PC-9 (cell line): Measurements from ENCODE around the gene SEC16A. TPM values are rescaled to one million over a fixed set of nuclear protein-coding genes. Genes with fewer than 3 reads are reported as not detected.

ENCODE experiments used
- BruUV-seq: library from RNA; stranded (reverse); fragments of 400-500 nt; replicated peaks from 2 replicates; lab custom pipeline; 2021; lab: Mats Ljungman, UMichigan
- CTCF ChIA-PET: fragments of 300-600 bp; sonication (Branson Sonifier 250); formaldehyde crosslinking; loops from one replicate; lab custom pipeline; 2022; ENCODE audit warnings: antibody characterized with exemption; lab: Charles Lee
- POLR2A ChIA-PET: fragments of 300-600 bp; sonication (Branson Sonifier 250); formaldehyde crosslinking; loops from one replicate; lab custom pipeline; 2022; ENCODE audit warnings: antibody characterized with exemption; ENCODE audit not compliant: unreplicated experiment; lab: Charles Lee
- DNase-seq, 2 experiments: peaks; one replicate each; pipeline versions ENCODE4 v3.0.0 to v3.0.0-alpha.2; 2015 to 2022; ENCODE audit warnings: mixed read lengths in 1 of 2
- H2AFZ ChIP-seq: fragments of 200-600 bp; sonication (generic); 2 replicates; pipeline ENCODE4 v1.8.1; 2017; ENCODE audit warnings: antibody characterized with exemption
- H3F3A ChIP-seq: fragments of 200-600 bp; sonication (generic); 2 replicates; pipeline ENCODE4 v1.8.1; 2017; ENCODE audit warnings: antibody characterized with exemption, mild to moderate bottlenecking, low read depth; ENCODE audit not compliant: insufficient read depth
- H3K27ac ChIP-seq: fragments of 200-600 bp; sonication (generic); 2 replicates; pipeline ENCODE4 v1.6.1; 2016; ENCODE audit warnings: mixed run types
- H3K27me3 ChIP-seq: fragments of 200-600 bp; sonication (generic); 2 replicates; pipeline ENCODE4 v1.6.1; 2016; ENCODE audit warnings: low read depth, mixed run types; ENCODE audit not compliant: insufficient read depth
- H3K36me3 ChIP-seq: fragments of 200-600 bp; sonication (generic); 2 replicates; pipeline ENCODE4 v1.6.1; 2016; ENCODE audit warnings: low read depth, mixed run types
- H3K4me1 ChIP-seq: fragments of 200-600 bp; sonication (generic); replicated peaks from 2 replicates; pipeline ENCODE4 v1.6.1; 2016; ENCODE audit warnings: mixed run types; ENCODE audit not compliant: insufficient read depth
- H3K4me2 ChIP-seq: fragments of 200-600 bp; sonication (generic); 2 replicates; pipeline ENCODE4 v1.6.1; 2017; ENCODE audit warnings: mixed run types
- H3K4me3 ChIP-seq: fragments of 200-600 bp; sonication (generic); 2 replicates; pipeline ENCODE4 v1.6.1; 2016; ENCODE audit warnings: mixed run types
- H3K79me2 ChIP-seq: fragments of 200-600 bp; sonication (generic); 2 replicates; pipeline ENCODE4 v1.6.1; 2017; ENCODE audit warnings: low read depth, mixed run types
- H3K9me2 ChIP-seq: fragments of 200-600 bp; sonication (generic); 2 replicates; pipeline ENCODE4 v1.8.1; 2017; ENCODE audit warnings: mild to moderate bottlenecking; ENCODE audit not compliant: insufficient read depth
- H3K9me3 ChIP-seq: fragments of 200-600 bp; sonication (generic); 2 replicates; pipeline ENCODE4 v1.8.1; 2016; ENCODE audit warnings: low read depth; ENCODE audit not compliant: insufficient read depth
- H4K20me1 ChIP-seq: fragments of 200-600 bp; sonication (generic); 2 replicates; pipeline ENCODE4 v1.8.1; 2017; ENCODE audit not compliant: insufficient read depth
- CTCF ChIP-seq: fragments of 200-600 bp; sonication (generic); conservative IDR thresholded peaks from 2 replicates; pipeline ENCODE4 v1.6.1; 2017; ENCODE audit warnings: mixed run types, antibody characterized with exemption, mild to moderate bottlenecking, moderate library complexity
- EZH2 ChIP-seq: fragments of 200-600 bp; sonication (generic); IDR thresholded peaks from 2 replicates; pipeline ENCODE4 v1.8.0; 2017; ENCODE audit warnings: antibody characterized with exemption, low read depth
- intact Hi-C: fragments of 100-400 bp; cut with micrococcal nuclease; formaldehyde crosslinking; loops from one replicate; pipeline ENCODE4 v1.10.0; 2022; ENCODE audit not compliant: unreplicated experiment
- total RNA-seq: library from RNA; stranded (reverse); gene quantifications from 2 replicates; pipeline ENCODE4 v1.2.3, GENCODE V29; 2021

Gene SEC16A
- total RNA-seq, 1 experiment from 2014 or later = 81.8 TPM

GRCh38 chr9:136396219-136396515, 86.7 kb downstream of the SEC16A start:
- DNase-seq = no peak
- peaks cover 11% of the 10 kb centered on the region for H4K20me1 ChIP-seq
- TF ChIP-seq EZH2 (no peak), CTCF (no peak)
- BruUV-seq = no TSS peak
- no peaks in the 10 kb centered on the region for H3K27me3 ChIP-seq
- H3K4me2 ChIP-seq = no peak overlapping the region
- no peak overlapping the region for H3K27ac ChIP-seq
- no peak overlapping the region for H2AFZ ChIP-seq
- ChIA-PET CTCF (no interaction called here), POLR2A (no interaction called here)
- H3K4me1 ChIP-seq = peaks cover 13% of the 10 kb centered on the region
- H3K4me3 ChIP-seq = no peak overlapping the region
- H3K9me3 ChIP-seq = no peaks in the 10 kb centered on the region
- intact Hi-C loops = no loop called here
- H3K9me2 ChIP-seq = no peaks in the 10 kb centered on the region
- H3F3A ChIP-seq = peaks cover 5% of the 10 kb centered on the region; the same call in 1 of the 2 replicates
- peaks cover 23% of the 10 kb centered on the region for H3K79me2 ChIP-seq
- peaks cover 13% of the 10 kb centered on the region; the same call in 1 of the 2 replicates for H3K36me3 ChIP-seq

DNA sequence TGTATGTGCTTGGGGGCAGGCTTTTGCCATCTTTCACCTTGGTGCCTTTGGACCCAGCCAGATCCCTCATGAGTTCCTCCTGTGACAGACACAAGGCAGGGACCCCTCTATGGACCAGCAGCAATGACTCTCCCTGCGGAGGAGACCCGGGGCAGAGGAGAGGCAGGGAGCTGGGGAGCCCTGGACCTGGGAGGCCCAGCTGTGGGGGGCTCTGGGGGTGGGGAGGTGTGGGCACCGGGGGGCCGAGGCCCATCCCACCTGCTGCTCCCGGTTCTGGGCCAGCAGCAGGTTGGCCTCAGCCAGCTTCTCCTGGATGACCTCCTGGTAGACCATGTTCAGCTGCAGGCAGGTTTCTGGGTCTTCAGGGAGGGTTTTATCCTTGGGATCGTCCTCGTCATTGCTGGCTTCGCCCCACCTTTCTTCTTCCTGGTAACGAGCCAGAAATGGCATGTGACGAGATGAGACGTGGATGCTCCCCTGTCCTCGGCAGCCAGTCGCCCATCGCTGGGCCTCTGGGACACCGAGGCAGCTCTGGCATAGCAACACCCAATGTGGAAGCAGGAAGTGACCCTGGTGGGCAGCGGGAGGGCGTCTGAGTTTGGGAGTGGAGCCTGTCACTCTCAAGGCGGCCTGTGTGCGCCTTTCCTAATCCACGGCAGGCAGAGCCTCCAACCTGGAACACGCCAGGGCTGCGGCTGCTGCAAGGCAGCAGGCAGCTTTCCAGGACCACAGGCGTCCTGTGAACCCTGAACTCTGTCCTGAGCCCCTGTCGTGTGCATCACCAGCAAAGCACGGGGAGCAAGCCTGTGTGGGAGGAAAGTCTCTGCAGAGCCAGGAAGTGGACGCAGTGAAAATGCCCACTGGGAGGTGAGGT, 87.3 kb downstream of the SEC16A start:
- BruUV-seq = no TSS peak
- Histone ChIP-seq H3K27me3 (no peaks in the 10 kb centered on the region), H3K36me3 (peaks cover 13% of the 10 kb centered on the region; the same call in 1 of the 2 replicates), H3K79me2 (peaks cover 23% of the 10 kb centered on the region), H3K4me3 (no peak overlapping the region), H2AFZ (no peak overlapping the region), H3K4me1 (peaks cover 11% of the 10 kb centered on the region), H3F3A (peaks cover 2% of the 10 kb centered on the region; the same call in 1 of the 2 replicates), H3K27ac (no peak overlapping the region), H3K9me2 (no peaks in the 10 kb centered on the region), H3K4me2 (no peak overlapping the region), H4K20me1 (peaks cover 11% of the 10 kb centered on the region), H3K9me3 (no peaks in the 10 kb centered on the region)
- POLR2A ChIA-PET = no interaction called here
- CTCF ChIA-PET = no interaction called here
- intact Hi-C loops = no loop called here
- no peak for DNase-seq
- TF ChIP-seq EZH2 (no peak), CTCF (no peak)

DNA sequence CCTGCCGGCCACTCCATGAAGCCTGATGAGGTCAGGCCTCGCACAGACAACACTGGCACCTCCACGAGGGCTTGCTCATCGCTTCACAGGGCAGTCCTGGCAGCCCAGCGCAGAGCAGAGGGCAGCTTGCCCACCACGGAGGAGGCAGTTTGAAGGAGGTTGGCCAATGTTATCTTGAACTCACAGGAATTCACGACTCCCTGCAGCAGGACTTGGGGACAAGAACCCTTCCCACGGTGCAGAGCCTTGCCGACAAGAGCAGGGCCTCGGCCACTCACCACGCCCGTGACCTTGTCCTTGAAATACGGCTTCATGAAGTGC, 87.9 kb downstream of the SEC16A start:
- H3K27me3 ChIP-seq = no peaks in the 10 kb centered on the region
- TF ChIP-seq CTCF = no peak
- TF ChIP-seq EZH2 = no peak
- no peak overlapping the region for H3K4me3 ChIP-seq
- H3K27ac ChIP-seq = no peak overlapping the region
- intact Hi-C loops = no loop called here
- H3F3A ChIP-seq = no peaks in the 10 kb centered on the region
- ChIA-PET POLR2A (no interaction called here), CTCF (no interaction called here)
- no peak overlapping the region for H3K4me2 ChIP-seq
- BruUV-seq = no TSS peak
- no peaks in the 10 kb centered on the region for H3K9me3 ChIP-seq
- peaks cover 11% of the 10 kb centered on the region for H4K20me1 ChIP-seq
- peaks cover 13% of the 10 kb centered on the region; the same call in 1 of the 2 replicates for H3K36me3 ChIP-seq
- no peaks in the 10 kb centered on the region for H3K9me2 ChIP-seq
- no peak for DNase-seq
- peaks cover 23% of the 10 kb centered on the region for H3K79me2 ChIP-seq
- peaks cover 7% of the 10 kb centered on the region for H3K4me1 ChIP-seq
- H2AFZ ChIP-seq = no peak overlapping the region
